ENCODE data around the gene EDC4. TPM values are rescaled to one million over a fixed set of nuclear protein-coding genes. Genes with fewer than 3 reads are reported as not detected.
A peak's percentile ranks its signal among the peaks of the same experiment; 100 is the strongest.

Gene EDC4
- total and polyA plus RNA-seq, 2 experiments from 2014 or later = 46.3 to 59.0 TPM

DNA sequence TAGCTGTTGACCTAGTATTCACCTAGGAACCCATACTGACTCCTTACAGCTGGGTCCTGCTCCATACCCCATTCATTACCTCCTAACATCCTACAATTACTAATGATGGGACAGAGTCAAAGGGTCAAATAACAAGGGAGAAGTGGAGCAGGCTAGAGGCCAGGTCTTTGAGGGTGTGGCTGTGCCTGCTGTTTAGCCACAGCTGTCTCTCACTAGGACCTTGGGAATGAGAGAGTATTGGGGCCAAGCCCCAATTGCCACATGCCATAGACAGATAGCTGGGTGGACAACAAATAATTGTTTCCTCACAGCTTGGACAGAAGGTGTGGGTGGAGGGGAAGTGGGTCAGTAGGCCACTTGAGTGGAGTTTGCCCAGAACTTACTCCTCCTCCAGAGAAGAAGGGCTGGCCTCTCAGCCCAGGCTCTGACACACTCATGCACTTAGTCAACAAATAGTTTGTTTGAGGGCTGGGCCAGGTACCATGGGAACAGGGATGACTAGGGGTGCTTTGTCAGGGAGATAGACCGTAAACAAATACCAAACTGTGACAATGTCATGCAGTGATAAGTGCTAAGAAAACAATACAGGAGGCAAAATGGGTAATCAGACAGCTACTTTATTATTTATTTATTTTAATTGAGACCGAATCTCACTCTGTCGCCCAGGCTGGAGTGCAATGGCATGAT is 15.2 kb upstream of the EDC4 start:
- no peaks in the 10 kb centered on the region for H3K9me3 ChIP-seq (ENCODE audit: low read depth)
- H3K4me2 ChIP-seq = peak overlapping the region; percentile 52
- H3K36me3 ChIP-seq (replicated peaks; ENCODE audit: insufficient read depth, low read depth) = no peaks in the 10 kb centered on the region
- H4K20me1 ChIP-seq (ENCODE audit: insufficient read depth, poor library complexity, severe bottlenecking) = peaks cover 87% of the 10 kb centered on the region
- 42% methylated on average over 3 of the region's 3 CpGs for WGBS (ENCODE audit: low lambda C conversion rate, missing lambda C conversion rate)
- H3K27ac ChIP-seq = peak overlapping the region; percentile 97
- H3K4me3 ChIP-seq = no peak overlapping the region
- no peaks in the 10 kb centered on the region for H3K9me2 ChIP-seq (replicated peaks; ENCODE audit: insufficient read depth)
- no peaks in the 10 kb centered on the region for H3K27me3 ChIP-seq
- H3K4me1 ChIP-seq (ENCODE audit: insufficient read depth) = peaks cover 25% of the 10 kb centered on the region
- peaks cover 95% of the 10 kb centered on the region for H3K79me2 ChIP-seq
- peak; percentile 91 for DNase-seq (ENCODE audit: low spot score)
- H2AFZ ChIP-seq = no peak overlapping the region
- TF ChIP-seq EZH2phosphoT487 (IDR thresholded peaks at IDR 0.05; ENCODE audit: low read depth, severe bottlenecking, unreplicated experiment) = no peak
- TF ChIP-seq, protein P1, sequence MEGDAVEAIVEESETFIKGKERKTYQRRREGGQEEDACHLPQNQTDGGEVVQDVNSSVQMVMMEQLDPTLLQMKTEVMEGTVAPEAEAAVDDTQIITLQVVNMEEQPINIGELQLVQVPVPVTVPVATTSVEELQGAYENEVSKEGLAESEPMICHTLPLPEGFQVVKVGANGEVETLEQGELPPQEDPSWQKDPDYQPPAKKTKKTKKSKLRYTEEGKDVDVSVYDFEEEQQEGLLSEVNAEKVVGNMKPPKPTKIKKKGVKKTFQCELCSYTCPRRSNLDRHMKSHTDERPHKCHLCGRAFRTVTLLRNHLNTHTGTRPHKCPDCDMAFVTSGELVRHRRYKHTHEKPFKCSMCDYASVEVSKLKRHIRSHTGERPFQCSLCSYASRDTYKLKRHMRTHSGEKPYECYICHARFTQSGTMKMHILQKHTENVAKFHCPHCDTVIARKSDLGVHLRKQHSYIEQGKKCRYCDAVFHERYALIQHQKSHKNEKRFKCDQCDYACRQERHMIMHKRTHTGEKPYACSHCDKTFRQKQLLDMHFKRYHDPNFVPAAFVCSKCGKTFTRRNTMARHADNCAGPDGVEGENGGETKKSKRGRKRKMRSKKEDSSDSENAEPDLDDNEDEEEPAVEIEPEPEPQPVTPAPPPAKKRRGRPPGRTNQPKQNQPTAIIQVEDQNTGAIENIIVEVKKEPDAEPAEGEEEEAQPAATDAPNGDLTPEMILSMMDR (IDR thresholded peaks at IDR 0.05; ENCODE audit: poor library complexity) = no peak
- no peak for TF ChIP-seq EZH2 (IDR thresholded peaks at IDR 0.05; ENCODE audit: borderline replicate concordance)

DNA sequence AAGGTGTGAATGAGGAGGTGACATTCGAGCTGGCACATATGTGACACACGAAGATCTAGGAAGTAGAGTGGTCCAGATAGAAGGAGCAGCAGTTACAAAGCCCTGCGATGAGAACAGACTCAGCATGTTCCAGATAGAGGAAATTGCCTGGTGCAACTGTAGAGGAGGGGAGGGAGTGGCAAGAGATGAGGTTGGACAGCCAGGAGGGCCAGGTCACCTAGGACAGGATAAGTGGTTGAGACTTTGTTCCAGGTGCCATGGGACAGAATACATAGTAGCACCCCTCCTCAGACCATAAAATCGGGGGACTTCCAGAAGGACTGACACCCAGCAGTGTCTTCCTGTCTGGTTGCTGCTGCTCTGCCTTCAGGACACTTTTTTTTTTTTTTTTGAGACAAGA is 14.4 kb upstream of the EDC4 start:
- H4K20me1 ChIP-seq (ENCODE audit: insufficient read depth, poor library complexity, severe bottlenecking) = peaks cover 87% of the 10 kb centered on the region
- H3K27me3 ChIP-seq = no peaks in the 10 kb centered on the region
- 85% methylated on average over 4 of the region's 4 CpGs for WGBS (ENCODE audit: low lambda C conversion rate, missing lambda C conversion rate)
- H3K9me3 ChIP-seq (ENCODE audit: low read depth) = no peaks in the 10 kb centered on the region
- H3K4me1 ChIP-seq (ENCODE audit: insufficient read depth) = peaks cover 25% of the 10 kb centered on the region
- peaks cover 95% of the 10 kb centered on the region for H3K79me2 ChIP-seq
- H2AFZ ChIP-seq = no peak overlapping the region
- H3K9me2 ChIP-seq (replicated peaks; ENCODE audit: insufficient read depth) = no peaks in the 10 kb centered on the region
- peak overlapping the region; percentile 49 for H3K4me2 ChIP-seq
- DNase-seq (ENCODE audit: low spot score) = peak; percentile 44
- TF ChIP-seq EZH2phosphoT487 (IDR thresholded peaks at IDR 0.05; ENCODE audit: low read depth, severe bottlenecking, unreplicated experiment) = no peak
- no peak for TF ChIP-seq EZH2 (IDR thresholded peaks at IDR 0.05; ENCODE audit: borderline replicate concordance)
- TF ChIP-seq, protein P1 (IDR thresholded peaks at IDR 0.05; ENCODE audit: poor library complexity) = no peak
- peak overlapping the region; percentile 97 for H3K27ac ChIP-seq
- no peaks in the 10 kb centered on the region for H3K36me3 ChIP-seq (replicated peaks; ENCODE audit: insufficient read depth, low read depth)
- H3K4me3 ChIP-seq = no peak overlapping the region

DNA sequence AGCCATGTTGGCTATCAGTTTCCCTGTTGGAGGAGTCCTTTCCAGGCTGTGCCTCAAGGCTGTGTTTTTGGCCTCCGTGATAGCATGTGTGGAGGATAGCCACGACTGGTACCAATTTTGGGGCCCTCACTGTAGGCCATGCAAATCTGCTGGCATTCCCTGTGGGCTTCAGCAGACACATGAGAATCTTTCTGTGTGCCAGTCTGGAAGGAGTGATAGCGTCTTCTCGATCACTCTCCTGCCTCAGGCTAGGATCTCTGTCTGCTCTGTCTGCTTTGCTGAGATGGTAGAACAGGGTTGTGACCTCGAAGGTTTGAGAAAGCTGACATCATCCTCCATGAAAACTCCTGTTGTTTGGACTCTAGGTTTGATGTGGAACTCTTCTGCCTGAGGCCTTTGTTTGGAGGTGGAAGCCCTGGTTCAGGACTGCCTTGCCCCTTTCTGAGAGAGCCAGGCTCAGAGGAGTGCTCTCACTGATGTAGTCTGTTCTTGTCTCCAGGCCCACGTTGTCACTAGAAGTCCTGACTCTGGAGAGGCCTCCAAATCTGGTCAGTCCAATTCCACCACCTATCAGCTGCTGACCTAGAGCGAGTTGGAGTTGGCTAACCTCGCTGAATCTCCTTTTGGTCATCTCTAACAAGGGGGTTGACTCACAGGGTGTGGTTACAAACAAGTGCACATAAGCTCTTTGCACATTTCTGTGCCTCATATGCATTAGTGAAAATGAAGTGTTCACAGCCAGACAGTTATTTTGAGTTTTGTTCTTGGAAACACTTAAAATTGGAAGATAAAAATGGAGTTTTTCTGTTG is 12.1 kb upstream of the EDC4 start:
- DNase-seq (ENCODE audit: low spot score) = no peak
- no peak overlapping the region for H3K4me3 ChIP-seq
- no peaks in the 10 kb centered on the region for H3K9me2 ChIP-seq (replicated peaks; ENCODE audit: insufficient read depth)
- H3K27ac ChIP-seq = peak overlapping the region; percentile 46
- H3K4me2 ChIP-seq = no peak overlapping the region
- H3K36me3 ChIP-seq (replicated peaks; ENCODE audit: insufficient read depth, low read depth) = no peaks in the 10 kb centered on the region
- TF ChIP-seq, protein P1 (IDR thresholded peaks at IDR 0.05; ENCODE audit: poor library complexity) = no peak
- TF ChIP-seq EZH2phosphoT487 (IDR thresholded peaks at IDR 0.05; ENCODE audit: low read depth, severe bottlenecking, unreplicated experiment) (no peak), EZH2 (IDR thresholded peaks at IDR 0.05; ENCODE audit: borderline replicate concordance) (no peak)
- H2AFZ ChIP-seq = no peak overlapping the region
- H3K79me2 ChIP-seq = peaks cover 92% of the 10 kb centered on the region
- peaks cover 73% of the 10 kb centered on the region for H4K20me1 ChIP-seq (ENCODE audit: insufficient read depth, poor library complexity, severe bottlenecking)
- H3K27me3 ChIP-seq = no peaks in the 10 kb centered on the region
- H3K9me3 ChIP-seq (ENCODE audit: low read depth) = no peaks in the 10 kb centered on the region
- WGBS (ENCODE audit: low lambda C conversion rate, missing lambda C conversion rate) = 89% methylated on average over 8 of the region's 8 CpGs
- peaks cover 19% of the 10 kb centered on the region for H3K4me1 ChIP-seq (ENCODE audit: insufficient read depth)

Data from hepatocyte (in vitro differentiated cells).